GM21723 (cell line): ENCODE measurements around the gene STARD9.
"Not testable (repeated sequence)": the region's sequence is repeated elsewhere in the genome, so short reads cannot be mapped to it uniquely, and the experiment has no call there.

ENCODE experiments used
- ATAC-seq: cut with Tn5 transposase; IDR thresholded peaks from one replicate; pipeline ENCODE4 v1.9.1; 2021; ENCODE audit warnings: mild to moderate bottlenecking, moderate library complexity; ENCODE audit not compliant: unreplicated experiment

Gene STARD9

GRCh38 chr15:42759093-42759492 lies 183.7 kb downstream of the STARD9 start:
- ATAC-seq, result no peak

GRCh38 chr15:42760759-42761158 lies 185.4 kb downstream of the STARD9 start:
- no peak for ATAC-seq

GRCh38 chr15:42761813-42762212 lies 186.4 kb downstream of the STARD9 start:
- ATAC-seq, result not testable (repeated sequence)

GRCh38 chr15:42764154-42764731 lies 188.8 kb downstream of the STARD9 start:
- ATAC-seq, result not testable (repeated sequence)

GRCh38 chr15:42766109-42766508 lies 190.7 kb downstream of the STARD9 start:
- not testable (repeated sequence) for ATAC-seq
